ENCODE measurements around the gene NIT1.
A peak's percentile ranks its signal among the peaks of the same experiment; 100 is the strongest.

The NIT1 gene

GRCh38 chr1:161164901-161165610 is 47.2 kb downstream of the NIT1 start:
- no peak for DNase-seq (ENCODE audit: extremely low spot score)
- POLR2A ChIA-PET, result interaction anchor here (0.8 to 3.8 kb wide), 10 partner anchors 7 to 119 kb away, joined by 3 to 19 read pairs (median 8); partner anchors contain the start of genes B4GALT3, DEDD, NDUFS2 and NIT1

GRCh38 chr1:161165742-161166668 is 48.1 kb downstream of the NIT1 start, which contains the start of gene PPOX:
PPOX (plus strand) TSS chr1:161166426; CDS start chr1:161166848, 422 bp downstream.
- DNase-seq (ENCODE audit: extremely low spot score), result peak; percentile 90
- ChIA-PET POLR2A (interaction anchor here (0.8 to 3.8 kb wide), 11 partner anchors 8 to 148 kb away, joined by 3 to 19 read pairs (median 8); partner anchors contain the start of genes B4GALT3, DEDD, NDUFS2 and NIT1), CTCF (interaction anchor here (0.7 to 2.1 kb wide), 13 partner anchors 9 to 168 kb away, joined by 3 to 7 read pairs (median 4); partner anchors contain the start of genes NDUFS2, UFC1 and USF1)
- TF ChIP-seq FOXK2 (IDR thresholded peaks at IDR 0.05) (no peak), ZNF384 (IDR thresholded peaks at IDR 0.05) (no peak), L3MBTL2 (conservative IDR thresholded peaks at IDR 0.05) (peak; percentile 98)
- TF ChIP-seq, protein P1, sequence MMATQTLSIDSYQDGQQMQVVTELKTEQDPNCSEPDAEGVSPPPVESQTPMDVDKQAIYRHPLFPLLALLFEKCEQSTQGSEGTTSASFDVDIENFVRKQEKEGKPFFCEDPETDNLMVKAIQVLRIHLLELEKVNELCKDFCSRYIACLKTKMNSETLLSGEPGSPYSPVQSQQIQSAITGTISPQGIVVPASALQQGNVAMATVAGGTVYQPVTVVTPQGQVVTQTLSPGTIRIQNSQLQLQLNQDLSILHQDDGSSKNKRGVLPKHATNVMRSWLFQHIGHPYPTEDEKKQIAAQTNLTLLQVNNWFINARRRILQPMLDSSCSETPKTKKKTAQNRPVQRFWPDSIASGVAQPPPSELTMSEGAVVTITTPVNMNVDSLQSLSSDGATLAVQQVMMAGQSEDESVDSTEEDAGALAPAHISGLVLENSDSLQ (IDR thresholded peaks at IDR 0.05), result peak; percentile 77; the same call in 1 of the 2 replicates

More at GRCh38 chr1:161164901-161165610, 47.2 kb downstream of the NIT1 start:
- TF ChIP-seq, protein P1 (IDR thresholded peaks at IDR 0.05), result no peak
- TF ChIP-seq L3MBTL2 (conservative IDR thresholded peaks at IDR 0.05) (no peak), TARDBP (IDR thresholded peaks at IDR 0.05) (no peak), FOXM1 (IDR thresholded peaks at IDR 0.05; ENCODE audit: borderline replicate concordance) (no peak), FOXK2 (IDR thresholded peaks at IDR 0.05) (no peak), FOXA1 (IDR thresholded peaks at IDR 0.05) (no peak), NFRKB (IDR thresholded peaks at IDR 0.05) (no peak), SP1 (IDR thresholded peaks at IDR 0.05) (no peak), SUZ12 (IDR thresholded peaks at IDR 0.05) (no peak), HDGF (IDR thresholded peaks at IDR 0.05; ENCODE audit: borderline replicate concordance) (no peak), BHLHE40 (IDR thresholded peaks at IDR 0.05; ENCODE audit: borderline replicate concordance) (no peak), LEF1 (IDR thresholded peaks at IDR 0.05; ENCODE audit: borderline replicate concordance) (no peak)
- CTCF ChIA-PET, result interaction anchor here (0.5 to 1.7 kb wide), 10 partner anchors 10 to 418 kb away, joined by 3 to 7 read pairs (median 3); partner anchors contain the start of gene UFC1

- ChIA-PET POLR2A (interaction anchor here (1.0 to 3.8 kb wide), 12 partner anchors 9 to 147 kb away, joined by 3 to 19 read pairs (median 7); partner anchors contain the start of genes B4GALT3, DEDD, NDUFS2 and NIT1), CTCF (interaction anchor here (0.7 to 2.1 kb wide), 6 partner anchors 9 to 169 kb away, joined by 3 to 7 read pairs (median 4); partner anchors contain the start of genes NDUFS2 and USF1)
- DNase-seq (ENCODE audit: extremely low spot score), result peak; percentile 45
- TF ChIP-seq L3MBTL2 (conservative IDR thresholded peaks at IDR 0.05), result peak; percentile 35; the same call in 1 of the 2 replicates
- no peak for TF ChIP-seq SP1 (IDR thresholded peaks at IDR 0.05)
- no peak for TF ChIP-seq ELF4 (IDR thresholded peaks at IDR 0.05)
- TF ChIP-seq FOXA1 (IDR thresholded peaks at IDR 0.05), result no peak
- TF ChIP-seq CTBP1 (IDR thresholded peaks at IDR 0.05; ENCODE audit: borderline replicate concordance), result no peak
- no peak for TF ChIP-seq FOXM1 (IDR thresholded peaks at IDR 0.05; ENCODE audit: borderline replicate concordance)
- TF ChIP-seq ARNT (IDR thresholded peaks at IDR 0.05), result no peak
- no peak for TF ChIP-seq TARDBP (IDR thresholded peaks at IDR 0.05)
Measured at GRCh38 chr1:161166669-161167548, 49.0 kb downstream of the NIT1 start.

DNA sequence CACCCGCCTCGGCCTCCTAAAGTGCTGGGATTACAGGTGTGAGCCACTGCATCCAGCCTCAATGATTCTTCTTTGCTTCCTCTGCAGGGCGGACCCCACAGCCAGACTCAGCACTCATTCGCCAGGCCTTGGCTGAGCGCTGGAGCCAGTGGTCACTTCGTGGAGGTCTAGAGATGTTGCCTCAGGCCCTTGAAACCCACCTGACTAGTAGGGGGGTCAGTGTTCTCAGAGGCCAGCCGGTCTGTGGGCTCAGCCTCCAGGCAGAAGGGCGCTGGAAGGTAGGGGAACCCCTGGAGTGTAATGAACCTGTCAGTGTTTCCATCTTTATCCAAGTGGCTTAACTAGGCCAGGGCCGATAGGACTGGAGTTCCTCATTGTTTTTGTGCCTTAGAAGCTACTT is 51.0 kb downstream of the NIT1 start:
- DNase-seq (ENCODE audit: extremely low spot score), result no peak
- TF ChIP-seq BHLHE40 (IDR thresholded peaks at IDR 0.05; ENCODE audit: borderline replicate concordance) (no peak), FOXM1 (IDR thresholded peaks at IDR 0.05; ENCODE audit: borderline replicate concordance) (no peak), CTBP1 (IDR thresholded peaks at IDR 0.05; ENCODE audit: borderline replicate concordance) (no peak), ARNT (IDR thresholded peaks at IDR 0.05) (no peak), SUZ12 (IDR thresholded peaks at IDR 0.05) (no peak), ZNF384 (IDR thresholded peaks at IDR 0.05) (no peak), NFRKB (IDR thresholded peaks at IDR 0.05) (no peak), L3MBTL2 (conservative IDR thresholded peaks at IDR 0.05) (no peak)
- TF ChIP-seq, protein P1 (IDR thresholded peaks at IDR 0.05), result no peak
- ChIA-PET CTCF (no interaction called here), POLR2A (no interaction called here)
